ENCODE data around the gene ARID3A.

- TF ChIP-seq POLR2A (IDR thresholded peaks at IDR 0.05; ENCODE audit: low read length) = no peak
- no peak for TF ChIP-seq GATA1 (IDR thresholded peaks at IDR 0.05; ENCODE audit: low read depth, low read length)
These were observed 75.8 kb downstream of the ARID3A start for GRCh38 chr19:1001538-1002166.

All from erythroblast (primary cell).